Measurements from ENCODE around the gene TMEM151A. TPM values are rescaled to one million over a fixed set of nuclear protein-coding genes. Genes with fewer than 3 reads are reported as not detected.

Gene TMEM151A
- total and polyA plus RNA-seq, 8 donors, result 0.46 to 19.6 (median 2.8) TPM; not detected in 2

DNA sequence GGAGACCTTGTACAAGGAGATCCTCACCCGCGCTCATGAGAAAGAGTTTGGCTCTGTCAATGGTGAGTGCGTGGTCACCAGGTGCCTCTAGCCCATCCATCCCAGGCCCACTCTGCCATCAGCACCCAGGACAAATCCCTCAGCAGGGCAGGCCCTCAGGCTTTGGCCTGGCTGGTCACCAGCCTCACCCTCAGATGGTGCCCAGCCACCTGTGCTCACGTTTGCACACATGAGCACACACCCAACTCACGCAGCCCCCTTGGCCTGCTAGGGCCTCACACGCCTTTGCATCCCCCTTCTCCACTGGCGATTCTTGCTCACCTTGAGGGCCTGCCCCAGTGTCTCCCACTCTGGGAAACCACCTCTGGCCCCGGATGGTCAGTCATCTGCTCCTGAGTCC, 27.3 kb upstream of the TMEM151A start:
- H3K9me3 ChIP-seq, result no peaks in the 10 kb centered on the region
- TF ChIP-seq, protein P1, sequence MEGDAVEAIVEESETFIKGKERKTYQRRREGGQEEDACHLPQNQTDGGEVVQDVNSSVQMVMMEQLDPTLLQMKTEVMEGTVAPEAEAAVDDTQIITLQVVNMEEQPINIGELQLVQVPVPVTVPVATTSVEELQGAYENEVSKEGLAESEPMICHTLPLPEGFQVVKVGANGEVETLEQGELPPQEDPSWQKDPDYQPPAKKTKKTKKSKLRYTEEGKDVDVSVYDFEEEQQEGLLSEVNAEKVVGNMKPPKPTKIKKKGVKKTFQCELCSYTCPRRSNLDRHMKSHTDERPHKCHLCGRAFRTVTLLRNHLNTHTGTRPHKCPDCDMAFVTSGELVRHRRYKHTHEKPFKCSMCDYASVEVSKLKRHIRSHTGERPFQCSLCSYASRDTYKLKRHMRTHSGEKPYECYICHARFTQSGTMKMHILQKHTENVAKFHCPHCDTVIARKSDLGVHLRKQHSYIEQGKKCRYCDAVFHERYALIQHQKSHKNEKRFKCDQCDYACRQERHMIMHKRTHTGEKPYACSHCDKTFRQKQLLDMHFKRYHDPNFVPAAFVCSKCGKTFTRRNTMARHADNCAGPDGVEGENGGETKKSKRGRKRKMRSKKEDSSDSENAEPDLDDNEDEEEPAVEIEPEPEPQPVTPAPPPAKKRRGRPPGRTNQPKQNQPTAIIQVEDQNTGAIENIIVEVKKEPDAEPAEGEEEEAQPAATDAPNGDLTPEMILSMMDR (IDR thresholded peaks at IDR 0.05), result no peak
- TF ChIP-seq POLR2A (IDR thresholded peaks at IDR 0.05) (no peak), POLR2AphosphoS5 (IDR thresholded peaks at IDR 0.05) (no peak)
- no peak overlapping the region for H3K27ac ChIP-seq
- DNase-seq, result no peak
- intact Hi-C loops (cut with DNase I; ENCODE audit: low total_unique reads), result loop anchor here (5.0 kb wide), 1 partner anchor 42 kb away; no protein-coding TSS in a partner anchor
- peaks cover 25 to 72% (median 70%) of the 10 kb centered on the region in 4 donors for H3K36me3 ChIP-seq
- WGBS, 5 donors, result 78 to 90% (median 88%) methylated on average over 8 of the region's 8 CpGs
- H3K4me1 ChIP-seq, result peaks cover 7 to 25% (median 23%) of the 10 kb centered on the region in 4 donors
- H3K4me3 ChIP-seq, result no peak overlapping the region
- H3K27me3 ChIP-seq, result no peaks in the 10 kb centered on the region

DNA sequence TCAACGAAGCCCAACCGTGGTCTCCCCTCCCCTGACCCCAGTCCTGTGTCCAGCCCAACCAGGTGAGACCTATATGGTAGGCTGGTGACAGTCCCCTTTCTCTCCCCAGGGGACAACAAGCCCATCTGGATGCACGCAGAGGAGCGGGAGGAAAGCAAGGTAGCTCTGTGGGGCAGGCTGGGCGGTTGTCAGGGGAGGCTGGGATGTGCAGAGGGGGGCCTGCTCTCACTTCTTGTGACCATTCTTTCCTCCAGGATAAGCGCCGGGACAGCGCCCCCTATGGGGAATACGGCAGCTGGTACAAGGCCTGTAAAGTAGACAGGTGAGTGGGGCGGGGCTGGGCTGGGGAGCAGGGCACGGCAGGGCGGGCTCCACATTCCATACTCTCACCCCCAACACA, 26.8 kb upstream of the TMEM151A start:
- H3K27me3 ChIP-seq, result no peaks in the 10 kb centered on the region
- peaks cover 25 to 67% (median 66%) of the 10 kb centered on the region in 4 donors for H3K36me3 ChIP-seq
- no peaks in the 10 kb centered on the region for H3K9me3 ChIP-seq
- no peak overlapping the region for H3K4me3 ChIP-seq
- H3K27ac ChIP-seq, result no peak overlapping the region
- H3K4me1 ChIP-seq, result peaks cover 13 to 30% (median 28%) of the 10 kb centered on the region in 4 donors
- DNase-seq, result peak; percentile 36 to 39
- TF ChIP-seq, protein P1 (IDR thresholded peaks at IDR 0.05), result peak in 2 of 7 experiments; percentile 24 to 27
- no peak for TF ChIP-seq POLR2A (IDR thresholded peaks at IDR 0.05)
- 65 to 82% (median 70%) methylated on average over 9 to 12 of the region's 12 CpGs for WGBS, 5 donors
- intact Hi-C loops (cut with DNase I; ENCODE audit: low total_unique reads), result loop anchor here (5.0 kb wide), 1 partner anchor 43 kb away; no protein-coding TSS in a partner anchor

DNA sequence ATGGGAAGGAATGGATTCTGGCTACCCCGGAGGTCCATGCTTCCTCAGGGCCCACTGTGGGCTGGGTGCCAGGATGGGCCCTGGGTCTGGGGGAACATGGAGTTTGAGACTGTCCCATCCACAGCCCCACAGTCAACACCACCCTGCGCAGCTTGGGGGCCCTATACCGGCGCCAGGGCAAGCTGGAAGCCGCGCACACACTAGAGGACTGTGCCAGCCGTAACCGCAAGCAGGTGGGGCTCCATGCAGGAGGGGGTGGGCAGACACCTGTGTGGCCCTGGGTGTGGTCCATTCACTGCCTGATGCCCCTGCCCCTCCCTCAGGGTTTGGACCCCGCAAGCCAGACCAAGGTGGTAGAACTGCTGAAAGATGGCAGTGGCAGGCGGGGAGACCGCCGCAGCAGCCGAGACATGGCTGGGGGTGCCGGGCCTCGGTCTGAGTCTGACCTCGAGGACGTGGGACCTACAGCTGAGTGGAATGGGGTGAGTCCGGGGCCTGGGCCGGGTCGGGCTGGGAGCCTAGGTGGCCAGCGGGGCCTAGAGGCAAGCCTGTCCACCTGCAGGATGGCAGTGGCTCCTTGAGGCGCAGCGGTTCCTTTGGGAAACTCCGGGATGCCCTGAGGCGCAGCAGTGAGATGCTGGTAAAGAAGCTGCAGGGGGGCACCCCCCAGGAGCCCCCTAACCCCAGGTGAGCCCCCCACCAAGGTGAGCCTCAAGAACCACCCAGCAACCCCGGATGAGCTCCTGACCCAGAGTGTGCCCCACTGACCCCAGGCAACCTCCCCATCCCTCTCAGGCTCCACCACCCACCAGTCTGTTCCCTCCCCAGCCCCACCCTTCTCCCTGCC, 25.9 kb upstream of the TMEM151A start:
- WGBS, 5 donors, result 90 to 98% (median 94%) methylated on average over 14 to 26 of the region's 26 CpGs
- intact Hi-C loops (cut with DNase I; ENCODE audit: low total_unique reads), result no loop called here
- no peak overlapping the region for H3K4me3 ChIP-seq
- DNase-seq, result no peak
- peak overlapping the region in 1 of 5 donors; percentile 98 for H3K27ac ChIP-seq
- H3K36me3 ChIP-seq, result peaks cover 20 to 62% (median 60%) of the 10 kb centered on the region in 4 donors
- peaks cover 16 to 38% (median 37%) of the 10 kb centered on the region in 4 donors for H3K4me1 ChIP-seq
- no peak for TF ChIP-seq POLR2AphosphoS5 (IDR thresholded peaks at IDR 0.05)
- no peak for TF ChIP-seq EP300 (IDR thresholded peaks at IDR 0.05)
- no peak for TF ChIP-seq POLR2A (IDR thresholded peaks at IDR 0.05)
- TF ChIP-seq, protein P1 (IDR thresholded peaks at IDR 0.05), result no peak
- no peaks in the 10 kb centered on the region for H3K27me3 ChIP-seq
- no peaks in the 10 kb centered on the region for H3K9me3 ChIP-seq

DNA sequence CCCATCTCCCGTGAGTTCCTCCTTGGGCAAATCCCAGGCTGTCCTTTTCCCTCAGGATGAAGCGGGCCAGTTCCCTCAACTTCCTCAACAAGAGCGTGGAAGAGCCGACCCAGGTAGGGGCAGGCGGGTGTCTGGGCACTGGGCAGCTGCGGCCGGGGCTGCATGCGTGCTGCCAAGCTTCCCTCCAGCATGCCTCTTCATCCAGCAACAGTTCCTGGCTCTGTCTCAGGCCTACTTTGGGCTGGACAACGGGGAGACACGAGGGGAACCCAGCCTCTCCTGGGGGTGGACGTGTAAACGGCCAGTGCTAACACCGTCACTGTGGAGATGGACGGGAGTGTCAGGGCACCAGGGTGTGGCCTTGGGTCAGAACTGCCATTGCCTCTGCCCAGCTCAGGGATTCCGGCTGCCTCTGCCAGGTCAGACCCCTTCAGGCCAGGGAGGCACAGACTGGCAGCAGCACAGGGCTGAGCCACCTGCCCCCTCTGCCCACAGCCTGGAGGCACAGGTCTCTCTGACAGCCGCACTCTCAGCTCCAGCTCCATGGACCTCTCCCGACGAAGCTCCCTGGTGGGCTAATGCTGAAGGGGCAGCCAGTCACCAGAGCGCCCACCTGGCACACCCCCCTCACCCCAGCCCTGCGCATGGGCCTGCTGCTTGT, 25.2 kb upstream of the TMEM151A start:
- intact Hi-C loops (cut with DNase I; ENCODE audit: low total_unique reads), result no loop called here
- Histone ChIP-seq H3K36me3 (peaks cover 20 to 58% (median 54%) of the 10 kb centered on the region in 4 donors), H3K27me3 (no peaks in the 10 kb centered on the region), H3K9me3 (no peaks in the 10 kb centered on the region), H3K4me3 (peak overlapping the region; percentile 72 to 81 (median 78)), H3K4me1 (peaks cover 16 to 46% (median 43%) of the 10 kb centered on the region in 4 donors), H3K27ac (peak overlapping the region; percentile 90 to 98 (median 98))
- TF ChIP-seq EP300 (IDR thresholded peaks at IDR 0.05), result no peak
- TF ChIP-seq POLR2AphosphoS5 (IDR thresholded peaks at IDR 0.05), result no peak
- 73 to 84% (median 80%) methylated on average over 11 to 20 of the region's 20 CpGs for WGBS, 5 donors
- peak in 1 of 2 donors; percentile 30 for DNase-seq
